Left lung (tissue), 14 donors: ENCODE data around the gene PIGQ. TPM values are rescaled to one million over a fixed set of nuclear protein-coding genes. Genes with fewer than 3 reads are reported as not detected.

Experiments used
- ATAC-seq: fragments of 200-7000 bp; cut with Tn5 transposase; one replicate; pipeline ENCODE4 v1.9.1; 2020; ENCODE audit warnings: moderate library complexity
- DNase-seq, 4 donors: peaks; one replicate each; pipeline ENCODE4 v3.0.0-alpha.2; 2013 to 2020
- H3K27ac ChIP-seq, 2 donors: fragments of 200-600 bp; sonication (generic) in 1 of 2; one replicate each; pipeline versions ENCODE4 v1.5.0 to v1.8.0; 2020 to 2021
- H3K27me3 ChIP-seq, 2 donors: fragments of 200-600 bp; sonication (generic) in 1 of 2; one replicate each; pipeline versions ENCODE4 v1.5.0 to v1.8.0; 2020 to 2021
- H3K36me3 ChIP-seq, 2 donors: fragments of 200-600 bp; sonication (generic) in 1 of 2; one replicate each; pipeline versions ENCODE4 v1.5.0 to v1.8.0; 2020 to 2021
- H3K4me1 ChIP-seq, 2 donors: fragments of 200-600 bp; one replicate each; pipeline ENCODE4 v1.8.0; 2021
- H3K4me3 ChIP-seq, 2 donors: fragments of 200-600 bp; sonication (generic) in 1 of 2; one replicate each; pipeline versions ENCODE4 v1.5.0 to v1.8.0; 2020 to 2021; ENCODE audit warnings: mild to moderate bottlenecking in 1 of 2
- H3K9me3 ChIP-seq, 2 donors: fragments of 200-600 bp; sonication (generic) in 1 of 2; one replicate each; pipeline versions ENCODE4 v1.5.0 to v1.8.0; 2020 to 2021
- intact Hi-C, 2 donors: fragments of 100-400 bp; cut with DNase I; formaldehyde crosslinking; loops; one replicate each; pipeline versions ENCODE4 v1.11.2 to v1.14.2; 2022
- long read RNA-seq, 12 donors: library from polyadenylated mRNA in 2 of 12; unstranded in 2 of 12; transcript quantifications; one replicate each; pipeline ENCODE4 v2.0.0 and lab custom pipeline, GENCODE V29; 2019 to 2026
- polyA plus RNA-seq, 6 donors: library from polyadenylated mRNA; unstranded; fragments of 120-200 nt; gene quantifications; one replicate each; pipeline ENCODE4 v1.2.1, GENCODE V29; 2013; ENCODE audit not compliant: insufficient read length in 6 of 6
- total RNA-seq, 2 donors: library from RNA; stranded (reverse); fragmentation: NEBNext Ultra II Directional; extraction: Animal tissue kit (Norgen Biotek cat#: 25700); gene quantifications; one replicate each; pipeline ENCODE4 v1.2.1, GENCODE V29; 2021
- TF ChIP-seq, protein P1 (sequence below), 2 donors: fragments of 200-600 bp; sonication (generic) in 1 of 2; IDR thresholded peaks; one replicate each; pipeline versions ENCODE4 v1.5.0 to v1.8.0; 2021; ENCODE audit warnings: antibody characterized with exemption in 2 of 2
- donor health status: DM: no; HTN: yes; CAD: no.
- donor health status: DM: no; HTN: no; CAD: no.

PIGQ gene
- 10 to 100 TPM; 51.0 to 68.5 TPM for total RNA-seq
- 10 to 100 TPM; 32.9 to 46.2 (median 36.8) TPM for polyA plus RNA-seq
- long read RNA-seq, donor 1, transcript PIGQ-209 (3 exons, 2,112 nt): minor isoform, 5 of 50 reads
- long read RNA-seq, donor 1, transcript PIGQ-216 (1 exons, 1,046 nt): major isoform, 27 of 50 reads
- long read RNA-seq, donor 1, transcript PIGQ-210 (2 exons, 1,775 nt): minor isoform, 10 of 50 reads
- long read RNA-seq, donor 1, partial matches to known transcripts: 0 of 50 reads
- long read RNA-seq, donor 1, other reads (novel, unspliced or antisense): 0 of 50 reads
- long read RNA-seq, donor 2, transcript PIGQ-216 (1 exons, 1,046 nt): major isoform, 14 of 39 reads
- long read RNA-seq, donor 2, transcript PIGQ-210 (2 exons, 1,775 nt): major isoform, 14 of 39 reads
- long read RNA-seq, donor 2, partial matches to known transcripts: 7 of 39 reads
- long read RNA-seq, donor 2, other reads (novel, unspliced or antisense): 0 of 39 reads
- long read RNA-seq, donor 3, transcript PIGQ-210 (2 exons, 1,775 nt): major isoform, 14 of 28 reads
- long read RNA-seq, donor 3, transcript PIGQ-216 (1 exons, 1,046 nt): minor isoform, 7 of 28 reads
- long read RNA-seq, donor 3, transcript PIGQ-203 (11 exons, 3,006 nt): minor isoform, 5 of 28 reads
- long read RNA-seq, donor 3, partial matches to known transcripts: 0 of 28 reads
- long read RNA-seq, donor 3, other reads (novel, unspliced or antisense): 0 of 28 reads
- long read RNA-seq, donor 4, partial matches to known transcripts: 4 of 13 reads
- long read RNA-seq, donor 4, other reads (novel, unspliced or antisense): 1 of 13 reads
- long read RNA-seq, donor 5, transcript PIGQ-216 (1 exons, 1,046 nt): major isoform, 14 of 38 reads
- long read RNA-seq, donor 5, transcript PIGQ-210 (2 exons, 1,775 nt): minor isoform, 13 of 38 reads
- long read RNA-seq, donor 5, partial matches to known transcripts: 0 of 38 reads
- long read RNA-seq, donor 5, other reads (novel, unspliced or antisense): 0 of 38 reads
- long read RNA-seq, donor 6, transcript PIGQ-210 (2 exons, 1,775 nt): major isoform, 6 of 15 reads
- long read RNA-seq, donor 6, partial matches to known transcripts: 0 of 15 reads
- long read RNA-seq, donor 6, other reads (novel, unspliced or antisense): 0 of 15 reads
- long read RNA-seq, donor 7, transcript PIGQ-216 (1 exons, 1,046 nt): minor isoform, 11 of 25 reads
- long read RNA-seq, donor 7, transcript PIGQ-210 (2 exons, 1,775 nt): major isoform, 12 of 25 reads
- long read RNA-seq, donor 7, partial matches to known transcripts: 0 of 25 reads
- long read RNA-seq, donor 7, other reads (novel, unspliced or antisense): 0 of 25 reads
- long read RNA-seq, donor 8, transcript PIGQ-203 (11 exons, 3,006 nt): minor isoform, 5 of 43 reads
- long read RNA-seq, donor 8, transcript PIGQ-216 (1 exons, 1,046 nt): major isoform, 23 of 43 reads
- long read RNA-seq, donor 8, transcript PIGQ-210 (2 exons, 1,775 nt): minor isoform, 13 of 43 reads
- long read RNA-seq, donor 8, partial matches to known transcripts: 0 of 43 reads
- long read RNA-seq, donor 8, other reads (novel, unspliced or antisense): 0 of 43 reads
- long read RNA-seq, donor 9: 0 reads
- long read RNA-seq, donor 10, transcript PIGQ-203 (11 exons, 3,006 nt): major isoform, 9 of 20 reads
- long read RNA-seq, donor 10, partial matches to known transcripts: 2 of 20 reads
- long read RNA-seq, donor 10, other reads (novel, unspliced or antisense): 3 of 20 reads
- long read RNA-seq, donor 11: 0 reads
- long read RNA-seq, donor 12, transcript PIGQ-210 (2 exons, 1,775 nt): major isoform, 12 of 26 reads
- long read RNA-seq, donor 12, transcript PIGQ-216 (1 exons, 1,046 nt): minor isoform, 10 of 26 reads
- long read RNA-seq, donor 12, partial matches to known transcripts: 0 of 26 reads
- long read RNA-seq, donor 12, other reads (novel, unspliced or antisense): 0 of 26 reads

DNA sequence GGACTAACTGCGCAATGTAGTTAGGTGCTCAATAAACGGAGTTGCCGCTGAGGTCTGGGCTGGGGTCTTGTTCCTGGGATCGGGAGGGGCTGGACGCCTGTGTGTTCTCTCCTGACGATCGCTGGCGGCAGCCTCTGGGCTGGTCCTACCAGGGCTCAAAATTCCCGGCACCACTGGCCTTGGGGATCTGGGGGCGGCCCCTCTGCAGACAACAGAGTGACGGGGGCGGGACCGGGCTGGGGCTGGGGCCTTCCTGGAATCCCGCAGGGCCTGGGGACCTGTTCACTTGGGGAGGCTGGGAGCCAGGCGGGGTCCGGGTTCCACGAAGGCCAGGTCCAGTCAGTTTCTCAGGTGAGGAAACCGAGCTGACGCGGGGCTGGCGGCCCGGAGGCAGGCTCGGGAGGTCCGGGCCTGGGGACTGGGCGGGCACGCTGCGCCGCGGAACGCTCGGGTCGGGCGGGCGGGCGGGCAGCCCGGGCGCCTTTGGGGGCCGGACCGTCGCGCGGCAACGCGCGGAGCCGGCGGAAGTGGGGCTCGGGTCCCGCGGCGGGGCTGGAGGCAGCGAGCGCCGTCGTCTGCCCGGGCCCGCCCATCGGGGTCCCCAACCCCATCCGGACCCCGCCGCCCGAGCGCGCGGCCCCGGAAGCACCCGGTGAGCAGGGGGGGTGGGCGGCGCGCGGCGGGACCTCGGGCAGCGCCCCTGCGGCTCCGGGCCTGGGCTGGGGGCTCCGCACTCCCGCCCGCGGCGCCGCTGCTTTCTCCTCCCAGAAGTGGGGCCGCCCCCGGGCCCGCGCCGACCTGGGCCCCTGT lies at the start of gene PIGQ:
PIGQ (plus strand) TSS at position 524 of the 810 bp plus-strand sequence. CDS start 4,107 bp downstream, outside the sequence.
- TF ChIP-seq, protein P1, sequence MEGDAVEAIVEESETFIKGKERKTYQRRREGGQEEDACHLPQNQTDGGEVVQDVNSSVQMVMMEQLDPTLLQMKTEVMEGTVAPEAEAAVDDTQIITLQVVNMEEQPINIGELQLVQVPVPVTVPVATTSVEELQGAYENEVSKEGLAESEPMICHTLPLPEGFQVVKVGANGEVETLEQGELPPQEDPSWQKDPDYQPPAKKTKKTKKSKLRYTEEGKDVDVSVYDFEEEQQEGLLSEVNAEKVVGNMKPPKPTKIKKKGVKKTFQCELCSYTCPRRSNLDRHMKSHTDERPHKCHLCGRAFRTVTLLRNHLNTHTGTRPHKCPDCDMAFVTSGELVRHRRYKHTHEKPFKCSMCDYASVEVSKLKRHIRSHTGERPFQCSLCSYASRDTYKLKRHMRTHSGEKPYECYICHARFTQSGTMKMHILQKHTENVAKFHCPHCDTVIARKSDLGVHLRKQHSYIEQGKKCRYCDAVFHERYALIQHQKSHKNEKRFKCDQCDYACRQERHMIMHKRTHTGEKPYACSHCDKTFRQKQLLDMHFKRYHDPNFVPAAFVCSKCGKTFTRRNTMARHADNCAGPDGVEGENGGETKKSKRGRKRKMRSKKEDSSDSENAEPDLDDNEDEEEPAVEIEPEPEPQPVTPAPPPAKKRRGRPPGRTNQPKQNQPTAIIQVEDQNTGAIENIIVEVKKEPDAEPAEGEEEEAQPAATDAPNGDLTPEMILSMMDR (IDR thresholded peaks at IDR 0.05): no peak
- Histone ChIP-seq H3K4me3 (peak within 1 kb of the TSS; percentile 62 to 83), H3K9me3 (no peaks in the 10 kb centered on the region), H3K4me1 (peaks cover 14 to 37% of the 10 kb centered on the region in 2 donors), H3K27me3 (no peaks in the 10 kb centered on the region), H3K27ac (peak within 1 kb of the TSS; percentile 67 to 70), H3K36me3 (peaks cover 0 to 13% of the 10 kb centered on the region in 2 donors)
- intact Hi-C loops: no loop called here
- peak; percentile 56 to 92 (median 64) for DNase-seq
- peak; percentile 66 for ATAC-seq

DNA sequence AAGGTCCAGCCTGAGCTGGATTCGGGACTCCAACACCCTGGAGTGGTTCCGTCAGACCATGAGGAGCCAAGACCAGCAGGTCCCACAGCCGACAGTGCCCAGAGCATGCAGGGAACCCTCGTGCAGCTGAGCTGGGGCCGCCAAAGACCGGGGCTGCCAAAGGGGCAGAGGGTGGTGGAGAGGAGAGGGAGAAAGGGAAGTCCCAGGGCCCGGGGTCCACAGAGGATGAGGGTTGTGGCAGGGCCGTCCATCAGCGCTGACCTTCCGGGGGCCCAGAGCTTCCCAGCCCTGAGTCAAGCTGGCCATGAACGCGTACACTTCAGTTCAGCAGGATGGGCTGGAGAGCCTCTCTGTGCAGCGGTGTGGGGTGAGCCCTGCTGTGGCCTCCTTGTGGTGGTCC lies 48.9 kb upstream of the PIGQ start:
- intact Hi-C loops: no loop called here

GRCh38 chr16:521381-522210 lies 48.2 kb upstream of the PIGQ start:
- Histone ChIP-seq H3K36me3 (peaks cover 0 to 36% of the 10 kb centered on the region in 2 donors), H3K27ac (no peak overlapping the region), H3K4me3 (no peak overlapping the region), H3K4me1 (peaks cover 10 to 16% of the 10 kb centered on the region in 2 donors), H3K9me3 (no peaks in the 10 kb centered on the region), H3K27me3 (no peaks in the 10 kb centered on the region)
- intact Hi-C loops: no loop called here
- ATAC-seq: peak; percentile 15
- DNase-seq: no peak
- TF ChIP-seq, protein P1 (IDR thresholded peaks at IDR 0.05): no peak

More for the DNA sequence above, 48.9 kb upstream of the PIGQ start:
- TF ChIP-seq, protein P1 (IDR thresholded peaks at IDR 0.05): no peak
- H3K4me3 ChIP-seq: no peak overlapping the region
- no peaks in the 10 kb centered on the region for H3K27me3 ChIP-seq
- H3K9me3 ChIP-seq: no peaks in the 10 kb centered on the region
- peaks cover 3 to 9% of the 10 kb centered on the region in 2 donors for H3K4me1 ChIP-seq
- H3K27ac ChIP-seq: no peak overlapping the region
- H3K36me3 ChIP-seq: peaks cover 0 to 43% of the 10 kb centered on the region in 2 donors
- DNase-seq (no peak), ATAC-seq (no peak)
